C4-2B (cell line): ENCODE measurements around the gene PTPRN2.

Experiments
- CTCF ChIP-seq: fragments of 450-650 bp; conservative IDR thresholded peaks from 2 replicates; pipeline ENCODE4 v1.5.1; 2017; ENCODE audit warnings: mild to moderate bottlenecking
- ZFX ChIP-seq: fragments of 450-650 bp; IDR thresholded peaks from 2 replicates; pipeline ENCODE4 v1.6.1; 2017

GRCh38 chr7:157811946-157812345, 775.7 kb downstream of the PTPRN2 start:
- TF ChIP-seq CTCF (no peak), ZFX (no peak)
